ENCODE data around the gene HACD2.

- TF ChIP-seq EZH2 (IDR thresholded peaks at IDR 0.05; ENCODE audit: borderline replicate concordance, control insufficient read depth, low read depth, low read length) (no peak), POLR2AphosphoS2 (IDR thresholded peaks at IDR 0.05; ENCODE audit: low read depth, low read length) (no peak), CHD4 (IDR thresholded peaks at IDR 0.05) (no peak), NR2C2 (IDR thresholded peaks at IDR 0.05; ENCODE audit: borderline replicate concordance, control insufficient read depth, insufficient read length, low read depth) (no peak), EP300 (IDR thresholded peaks at IDR 0.05; ENCODE audit: borderline replicate concordance in 1 of 2, control insufficient read depth in 1 of 2, low read depth in 2 of 2, low read length in 2 of 2) (no peak), DPF2 (IDR thresholded peaks at IDR 0.05) (no peak)
Measured at GRCh38 chr3:123448536-123449101, 136.2 kb downstream of the HACD2 start, which contains the start of gene ADCY5.
